Measurements from ENCODE around the gene BANF2. TPM values are rescaled to one million over a fixed set of nuclear protein-coding genes. Genes with fewer than 3 reads are reported as not detected.

Gene BANF2
- total and polyA plus RNA-seq, 2 of the 13 experiments (the other 11 are each of a cell fraction or from before 2014, with no cell fraction given) = 0.35 TPM; not detected in 1

- no peak for TF ChIP-seq ZBTB40 (IDR thresholded peaks at IDR 0.05)
- no peak for TF ChIP-seq ZBTB40 (CRISPR knock-in tag; IDR thresholded peaks at IDR 0.05)
- no peak for TF ChIP-seq FOXK1 (CRISPR knock-in tag; IDR thresholded peaks at IDR 0.05; ENCODE audit: borderline replicate concordance, low read depth)
- no peak for TF ChIP-seq SKIL (CRISPR knock-in tag; IDR thresholded peaks at IDR 0.05; ENCODE audit: borderline replicate concordance)
- TF ChIP-seq IRF9 (CRISPR knock-in tag; IDR thresholded peaks at IDR 0.05; ENCODE audit: borderline replicate concordance) = no peak
- no peak for TF ChIP-seq PBX3 (CRISPR knock-in tag; IDR thresholded peaks at IDR 0.05; ENCODE audit: borderline replicate concordance)
- TF ChIP-seq NCOA5 (CRISPR knock-in tag; IDR thresholded peaks at IDR 0.05) = no peak
- no peak for TF ChIP-seq JDP2 (CRISPR knock-in tag; IDR thresholded peaks at IDR 0.05; ENCODE audit: borderline replicate concordance)
- TF ChIP-seq ZBTB7B (CRISPR knock-in tag; IDR thresholded peaks at IDR 0.05) = no peak
- TF ChIP-seq SP1 (IDR thresholded peaks at IDR 0.05) = no peak
- TF ChIP-seq SP1 (CRISPR knock-in tag; IDR thresholded peaks at IDR 0.05) = no peak
- TF ChIP-seq RXRB (CRISPR knock-in tag; IDR thresholded peaks at IDR 0.05; ENCODE audit: borderline replicate concordance) = 0 out of 2 replicates have a peak, but pooled peaks have one; percentile 15
- no peak for TF ChIP-seq HDAC2 (CRISPR knock-in tag; IDR thresholded peaks at IDR 0.05)
- no peak for TF ChIP-seq ATF3 (CRISPR knock-in tag; IDR thresholded peaks at IDR 0.05)
- no peak for TF ChIP-seq ZNF816 (CRISPR knock-in tag; IDR thresholded peaks at IDR 0.05; ENCODE audit: borderline replicate concordance)
Measured at GRCh38 chr20:17765584-17765983, 65.8 kb downstream of the BANF2 start (continued).

Data from HepG2 (cell line).